Loucy (cell line): ENCODE measurements around the gene SQSTM1.

ENCODE experiments used
- EZH2phosphoT487 ChIP-seq: fragments of 200-600 bp; IDR thresholded peaks from 2 replicates; pipeline ENCODE4 v1.6.1; 2018; ENCODE audit warnings: antibody characterized with exemption, mild to moderate bottlenecking, moderate library complexity, borderline replicate concordance
- TF ChIP-seq, protein P1 (sequence below): fragments of 200-600 bp; sonication (generic); conservative IDR thresholded peaks from 2 replicates; pipeline ENCODE4 v1.5.1; 2014; ENCODE audit warnings: mild to moderate bottlenecking, antibody characterized with exemption, low read length

GRCh38 chr5:179874536-179875292 lies 54.0 kb downstream of the SQSTM1 start:
- TF ChIP-seq, protein P1, sequence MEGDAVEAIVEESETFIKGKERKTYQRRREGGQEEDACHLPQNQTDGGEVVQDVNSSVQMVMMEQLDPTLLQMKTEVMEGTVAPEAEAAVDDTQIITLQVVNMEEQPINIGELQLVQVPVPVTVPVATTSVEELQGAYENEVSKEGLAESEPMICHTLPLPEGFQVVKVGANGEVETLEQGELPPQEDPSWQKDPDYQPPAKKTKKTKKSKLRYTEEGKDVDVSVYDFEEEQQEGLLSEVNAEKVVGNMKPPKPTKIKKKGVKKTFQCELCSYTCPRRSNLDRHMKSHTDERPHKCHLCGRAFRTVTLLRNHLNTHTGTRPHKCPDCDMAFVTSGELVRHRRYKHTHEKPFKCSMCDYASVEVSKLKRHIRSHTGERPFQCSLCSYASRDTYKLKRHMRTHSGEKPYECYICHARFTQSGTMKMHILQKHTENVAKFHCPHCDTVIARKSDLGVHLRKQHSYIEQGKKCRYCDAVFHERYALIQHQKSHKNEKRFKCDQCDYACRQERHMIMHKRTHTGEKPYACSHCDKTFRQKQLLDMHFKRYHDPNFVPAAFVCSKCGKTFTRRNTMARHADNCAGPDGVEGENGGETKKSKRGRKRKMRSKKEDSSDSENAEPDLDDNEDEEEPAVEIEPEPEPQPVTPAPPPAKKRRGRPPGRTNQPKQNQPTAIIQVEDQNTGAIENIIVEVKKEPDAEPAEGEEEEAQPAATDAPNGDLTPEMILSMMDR, result no peak
- no peak for TF ChIP-seq EZH2phosphoT487
